NK-92 treated with Interleukin-12 subunit alpha and Interleukin-12 subunit beta, amount 100 ng/mL, for 24 hours (cell line): ENCODE measurements around the gene RFX7.

Source experiments
- DNase-seq: peaks from one replicate; lab custom pipeline; 2025; lab: John Stamatoyannopoulos, UW

The RFX7 gene

DNA sequence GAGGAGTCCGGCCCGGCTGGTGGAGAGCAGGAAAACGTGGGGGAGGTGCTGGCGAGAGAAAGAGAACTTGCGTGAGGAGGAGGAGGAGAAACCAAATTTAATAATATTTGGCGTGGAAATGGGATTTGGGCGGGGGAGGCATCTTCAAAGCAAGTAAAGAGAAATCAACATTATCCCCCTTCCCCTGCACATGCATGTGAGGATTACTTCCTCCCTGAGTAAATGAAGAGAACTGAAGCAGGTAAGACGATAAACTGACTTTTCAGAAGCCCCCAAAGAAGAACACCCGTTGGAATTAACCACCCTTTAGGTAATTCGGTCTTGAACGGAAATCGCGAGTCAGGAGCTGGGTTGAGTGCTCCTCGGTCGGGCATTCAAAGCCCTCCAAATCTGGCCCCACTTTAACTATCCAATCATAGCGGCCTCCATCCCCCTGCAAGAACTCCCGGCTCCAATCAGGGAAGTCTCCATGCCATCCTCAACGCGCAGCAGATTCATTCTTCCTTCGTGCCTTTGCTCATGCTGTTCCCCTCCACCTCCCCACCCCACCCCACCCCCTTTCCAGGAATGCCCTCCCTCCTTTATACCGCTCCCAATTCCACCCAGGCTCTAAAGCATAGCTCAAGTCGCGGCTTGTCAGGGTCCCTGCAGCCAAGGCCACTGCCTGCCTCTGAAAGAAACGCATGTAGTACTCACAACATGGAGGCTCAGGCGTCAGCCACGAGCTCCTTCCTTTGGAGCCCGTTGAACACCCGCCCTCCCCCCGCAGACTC, 545 bp upstream of the RFX7 start:
- DNase-seq = no peak

- DNase-seq = peak; percentile 42
Observed at GRCh38 chr15:56242576-56243162, 1.0 kb downstream of the RFX7 start.

GRCh38 chr15:56241374-56242105, 2.1 kb downstream of the RFX7 start:
- no peak for DNase-seq

DNA sequence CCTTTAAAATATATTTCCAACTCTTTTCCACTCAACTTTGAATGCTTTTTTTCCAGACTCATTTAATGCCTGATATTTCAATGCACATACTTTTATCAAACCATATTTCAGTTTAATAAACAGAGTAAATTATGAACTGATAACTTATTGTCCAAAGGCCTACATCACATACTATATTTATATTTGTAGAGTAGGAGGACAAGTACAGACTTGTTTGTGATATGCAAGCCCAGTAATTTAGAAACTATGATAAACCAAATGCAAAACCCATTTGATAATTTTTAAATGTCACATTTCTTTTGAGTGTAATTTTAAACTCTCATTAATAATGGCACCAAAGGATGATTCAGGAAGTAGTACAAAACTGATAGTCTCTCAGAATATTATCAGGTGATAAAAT, 3.3 kb downstream of the RFX7 start:
- no peak for DNase-seq

DNA sequence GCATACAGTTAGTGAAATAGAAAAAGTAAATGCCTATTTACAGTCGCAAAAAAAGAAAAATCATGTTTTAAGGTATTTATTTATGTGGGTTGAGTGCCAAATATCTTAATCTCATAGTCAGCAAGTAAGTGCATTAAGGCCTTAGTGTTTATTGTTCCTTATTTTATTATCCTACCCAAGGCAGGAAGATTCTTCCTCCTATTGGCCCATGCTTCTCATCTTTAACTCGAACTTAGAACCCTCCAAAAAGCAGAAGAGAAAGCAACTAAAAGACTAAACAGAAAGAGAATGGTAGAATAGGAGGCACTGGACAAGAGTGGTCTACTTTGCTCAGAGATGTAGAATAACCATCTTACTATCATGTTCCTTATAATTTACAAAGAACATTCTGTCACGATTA, 7.5 kb downstream of the RFX7 start:
- no peak for DNase-seq

GRCh38 chr15:56234804-56235203, 8.9 kb downstream of the RFX7 start:
- DNase-seq = no peak

- no peak for DNase-seq
Observed at GRCh38 chr15:56233549-56233948, 10.1 kb downstream of the RFX7 start.

DNA sequence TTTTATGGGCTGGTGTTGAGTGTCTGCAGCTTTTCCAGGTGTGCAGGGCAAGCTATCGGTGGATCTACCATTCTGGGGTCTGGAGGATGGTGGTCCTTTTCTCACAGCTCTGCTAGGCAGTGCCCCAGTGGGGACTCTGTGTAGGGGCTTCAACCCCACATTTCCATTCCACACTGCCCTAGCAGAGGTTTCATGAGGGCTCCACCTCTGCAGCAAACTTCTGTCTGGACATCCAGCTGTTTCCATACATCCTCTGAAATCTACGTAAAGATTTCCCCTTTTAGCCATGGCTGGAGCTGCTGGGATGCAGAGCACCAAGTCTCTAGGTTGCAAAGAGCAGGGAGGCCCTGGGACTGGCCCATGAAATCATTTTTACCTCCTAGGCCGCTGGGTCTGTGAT, 11.6 kb downstream of the RFX7 start:
- DNase-seq = no peak

DNA sequence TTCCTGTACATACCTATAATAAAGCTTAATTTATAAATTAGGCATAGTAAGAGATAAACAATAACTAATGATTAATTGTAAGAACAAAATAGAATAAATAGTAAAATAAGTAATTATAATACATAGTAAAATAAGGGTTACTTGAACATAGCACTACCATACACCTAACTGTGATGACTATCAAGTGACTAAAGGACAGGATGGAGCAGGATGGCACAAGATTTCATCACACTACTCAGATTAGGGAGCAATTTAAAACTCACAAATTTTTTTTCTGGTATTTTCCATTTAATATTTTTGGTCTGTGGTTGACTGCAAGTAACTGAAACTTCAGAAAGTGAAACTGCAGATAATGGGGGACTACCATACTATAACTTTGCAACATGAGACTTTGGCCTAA, 14.8 kb downstream of the RFX7 start:
- DNase-seq = no peak

GRCh38 chr15:56228352-56228751, 15.3 kb downstream of the RFX7 start:
- DNase-seq = no peak

GRCh38 chr15:56227780-56228179, 15.9 kb downstream of the RFX7 start:
- no peak for DNase-seq

- DNase-seq = no peak
Observed at GRCh38 chr15:56227306-56227705, 16.4 kb downstream of the RFX7 start.

DNA sequence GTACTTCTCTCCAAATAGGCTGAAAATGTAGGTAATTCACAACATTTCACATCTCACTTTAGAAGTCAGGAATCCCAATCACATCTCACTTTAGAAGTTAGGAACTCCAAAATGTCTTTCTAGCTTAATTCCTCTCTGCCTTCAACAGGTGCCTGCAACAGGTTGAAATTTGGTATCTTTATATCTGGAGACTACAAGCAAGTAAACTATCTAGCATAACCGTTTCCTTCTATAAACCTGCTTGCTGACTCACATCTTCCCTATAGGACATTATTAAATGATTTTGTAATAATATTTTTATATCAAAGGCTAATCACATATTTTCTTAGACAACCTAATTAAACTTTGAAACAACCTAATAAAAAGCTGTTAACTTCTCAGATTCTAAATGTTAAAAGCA, 18.2 kb downstream of the RFX7 start:
- no peak for DNase-seq

DNA sequence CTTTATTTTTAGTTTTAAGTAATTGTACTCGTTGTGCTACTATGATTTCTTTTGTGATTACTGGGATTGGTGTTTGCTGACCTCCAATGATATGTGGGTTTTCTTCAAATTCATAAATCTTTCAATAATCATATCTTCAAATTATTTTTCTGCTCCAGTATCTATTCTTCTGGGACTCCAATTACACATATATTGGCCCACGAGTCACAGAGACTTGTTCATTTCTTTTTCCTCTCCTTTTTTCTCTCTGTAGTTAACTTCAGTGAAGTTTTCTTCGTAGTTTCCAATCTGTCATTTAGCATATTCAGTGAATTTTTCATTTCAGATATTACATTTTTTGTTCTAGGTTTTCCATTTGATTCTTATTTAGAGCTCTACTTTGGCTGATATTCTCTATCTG, 21.4 kb downstream of the RFX7 start:
- DNase-seq = no peak

- no peak for DNase-seq
Observed at GRCh38 chr15:56217341-56217740, 26.3 kb downstream of the RFX7 start.

GRCh38 chr15:56215769-56216168, 27.9 kb downstream of the RFX7 start:
- no peak for DNase-seq

DNA sequence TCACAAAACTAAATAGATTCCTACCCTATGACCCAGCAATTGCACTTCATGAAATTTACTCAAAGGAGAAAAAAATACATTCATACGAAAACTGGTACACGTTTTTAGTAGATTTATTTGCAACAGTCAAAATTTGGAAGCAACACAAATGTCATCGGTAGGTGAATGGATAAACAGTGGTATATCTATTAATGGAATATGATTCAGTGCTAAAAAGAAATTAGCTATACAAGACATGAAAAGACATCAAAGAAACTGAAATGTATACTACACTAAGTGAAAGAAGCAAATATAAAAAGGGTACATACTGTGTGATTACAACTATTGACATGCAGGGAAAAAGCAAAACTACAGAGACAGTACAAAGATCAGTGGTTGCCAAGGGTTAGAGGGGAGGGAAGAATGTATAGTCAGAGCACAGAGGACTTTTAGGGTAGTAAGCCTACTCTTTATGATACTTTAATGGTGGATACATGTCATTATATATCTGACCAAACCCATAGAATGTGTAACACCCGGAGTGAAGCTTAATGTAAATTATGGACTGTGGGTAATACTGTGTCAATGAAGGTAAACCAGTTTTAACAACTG, 31.6 kb downstream of the RFX7 start:
- no peak for DNase-seq

GRCh38 chr15:56211064-56211463, 32.6 kb downstream of the RFX7 start:
- DNase-seq = no peak

DNA sequence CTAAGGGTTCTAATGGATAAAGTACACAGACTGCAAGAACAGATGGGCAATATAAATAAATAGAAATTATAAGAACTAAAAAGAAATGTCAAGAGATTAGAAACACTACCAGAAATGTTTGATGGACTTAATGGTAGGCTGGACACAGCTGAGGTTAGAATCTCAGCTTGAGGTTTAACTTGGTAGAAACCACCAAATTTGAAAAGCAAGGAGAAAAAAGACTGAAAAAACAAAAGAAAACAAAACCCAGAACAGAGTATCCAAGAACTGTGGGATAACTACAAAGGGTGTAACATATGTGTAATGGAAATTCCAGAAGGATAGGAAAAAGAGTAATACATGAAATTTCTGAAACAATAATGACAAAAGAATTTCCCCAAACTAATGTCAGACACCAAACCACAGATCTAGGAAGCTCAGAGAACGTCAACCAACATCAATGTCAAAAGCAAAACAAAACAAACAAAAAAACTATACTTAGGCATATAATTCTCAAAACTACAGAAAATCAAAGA, 35.0 kb downstream of the RFX7 start:
- no peak for DNase-seq

GRCh38 chr15:56208185-56208584, 35.5 kb downstream of the RFX7 start:
- DNase-seq = no peak

DNA sequence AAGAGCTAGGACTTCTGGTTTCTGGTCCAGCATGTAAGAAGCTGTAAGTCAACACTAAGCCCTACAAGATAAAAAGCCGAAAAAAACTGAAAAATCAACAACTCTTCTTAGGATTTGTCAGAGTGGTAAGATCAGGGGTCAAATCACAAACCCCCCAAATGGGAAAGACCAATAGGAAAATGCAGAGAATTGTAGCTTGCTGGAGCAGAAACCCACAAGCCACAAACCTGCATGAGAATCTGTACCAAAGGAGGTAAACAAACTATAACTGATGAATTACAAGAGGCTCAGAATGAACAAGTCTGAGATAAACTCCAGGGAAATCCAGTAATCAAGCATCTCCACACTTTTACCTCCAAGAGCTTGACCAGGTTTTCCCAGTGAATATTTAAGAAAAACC, 36.0 kb downstream of the RFX7 start:
- no peak for DNase-seq

- DNase-seq = no peak
Observed at GRCh38 chr15:56207092-56207491, 36.6 kb downstream of the RFX7 start.
